ENCODE data around the gene BLVRB. TPM values are rescaled to one million over a fixed set of nuclear protein-coding genes. Genes with fewer than 3 reads are reported as not detected.
A peak's percentile ranks its signal among the peaks of the same experiment; 100 is the strongest.
"Not testable (repeated sequence)": the region's sequence is repeated elsewhere in the genome, so short reads cannot be mapped to it uniquely, and the experiment has no call there.

BLVRB gene
- 10 to 100 TPM; 43.5 to 83.3 (median 55.0) TPM for polyA plus RNA-seq (ENCODE audit: insufficient read depth in 1 of 5, insufficient read length in 5 of 5, low replicate concordance in 1 of 5)
- long read RNA-seq, donor 1, transcript BLVRB-201 (5 exons, 873 nt), result major isoform, 78 of 111 reads
- long read RNA-seq, donor 1, partial matches to known transcripts, result 30 of 111 reads
- long read RNA-seq, donor 1, other reads (novel, unspliced or antisense), result 0 of 111 reads
- long read RNA-seq, donor 2, transcript BLVRB-201 (5 exons, 873 nt), result major isoform, 28 of 44 reads
- long read RNA-seq, donor 2, partial matches to known transcripts, result 13 of 44 reads
- long read RNA-seq, donor 2, other reads (novel, unspliced or antisense), result 0 of 44 reads
- long read RNA-seq, donor 3, transcript BLVRB-201 (5 exons, 873 nt), result major isoform, 55 of 79 reads
- long read RNA-seq, donor 3, partial matches to known transcripts, result 20 of 79 reads
- long read RNA-seq, donor 3, other reads (novel, unspliced or antisense), result 0 of 79 reads
- long read RNA-seq, donor 4, transcript BLVRB-201 (5 exons, 873 nt), result major isoform, 41 of 57 reads
- long read RNA-seq, donor 4, partial matches to known transcripts, result 14 of 57 reads
- long read RNA-seq, donor 4, other reads (novel, unspliced or antisense), result 0 of 57 reads
- long read RNA-seq, donor 5, transcript BLVRB-201 (5 exons, 873 nt), result major isoform, 102 of 122 reads
- long read RNA-seq, donor 5, partial matches to known transcripts, result 16 of 122 reads
- long read RNA-seq, donor 5, other reads (novel, unspliced or antisense), result 0 of 122 reads
- long read RNA-seq, donor 6, transcript BLVRB-201 (5 exons, 873 nt), result major isoform, 75 of 510 reads
- long read RNA-seq, donor 6, partial matches to known transcripts, result 368 of 510 reads
- long read RNA-seq, donor 6, other reads (novel, unspliced or antisense), result 65 of 510 reads
- long read RNA-seq, donor 7, transcript BLVRB-201 (5 exons, 873 nt), result major isoform, 37 of 37 reads
- long read RNA-seq, donor 7, partial matches to known transcripts, result 0 of 37 reads
- long read RNA-seq, donor 7, other reads (novel, unspliced or antisense), result 0 of 37 reads
- long read RNA-seq, donor 8, transcript BLVRB-201 (5 exons, 873 nt), result major isoform, 26 of 35 reads
- long read RNA-seq, donor 8, partial matches to known transcripts, result 8 of 35 reads
- long read RNA-seq, donor 8, other reads (novel, unspliced or antisense), result 0 of 35 reads

DNA sequence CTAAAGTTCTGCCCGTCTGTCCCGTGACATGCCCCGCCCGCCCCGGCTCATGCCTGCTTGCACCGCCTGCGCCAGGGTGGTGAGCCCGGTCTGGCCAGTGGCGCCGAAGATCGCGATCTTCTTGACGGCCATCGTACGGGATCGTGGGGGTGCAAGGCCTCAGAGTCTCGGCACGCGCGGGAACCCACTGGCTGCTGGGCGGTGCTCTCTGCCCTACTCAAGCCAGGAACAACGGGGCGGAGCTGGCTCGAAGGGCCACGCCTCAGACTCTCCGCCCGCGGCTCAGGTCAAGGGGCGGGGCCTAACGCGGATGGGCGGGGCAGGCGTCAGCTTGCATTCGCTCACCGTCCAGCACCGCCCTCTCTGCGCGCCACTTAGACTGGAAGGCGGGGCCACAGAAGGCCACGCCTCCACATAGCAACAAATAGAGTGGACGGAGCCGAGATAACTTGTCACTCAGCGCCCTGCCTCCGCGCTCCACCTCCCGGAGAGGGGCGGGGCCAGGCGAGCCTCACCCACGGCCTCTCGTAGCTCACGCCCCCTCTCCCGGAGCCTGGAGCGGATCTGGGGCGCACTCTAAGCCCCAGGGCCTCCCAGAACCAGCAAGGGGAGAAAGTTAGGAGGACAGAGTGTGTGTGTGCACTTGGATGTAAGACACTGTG, at the start of gene BLVRB:
Gene BLVRB, minus strand, starts transcription at position 189 of the 662 bp plus-strand sequence. Its CDS starts 57 bp downstream, at position 132.
- peak; percentile 99 to 100 for DNase-seq

DNA sequence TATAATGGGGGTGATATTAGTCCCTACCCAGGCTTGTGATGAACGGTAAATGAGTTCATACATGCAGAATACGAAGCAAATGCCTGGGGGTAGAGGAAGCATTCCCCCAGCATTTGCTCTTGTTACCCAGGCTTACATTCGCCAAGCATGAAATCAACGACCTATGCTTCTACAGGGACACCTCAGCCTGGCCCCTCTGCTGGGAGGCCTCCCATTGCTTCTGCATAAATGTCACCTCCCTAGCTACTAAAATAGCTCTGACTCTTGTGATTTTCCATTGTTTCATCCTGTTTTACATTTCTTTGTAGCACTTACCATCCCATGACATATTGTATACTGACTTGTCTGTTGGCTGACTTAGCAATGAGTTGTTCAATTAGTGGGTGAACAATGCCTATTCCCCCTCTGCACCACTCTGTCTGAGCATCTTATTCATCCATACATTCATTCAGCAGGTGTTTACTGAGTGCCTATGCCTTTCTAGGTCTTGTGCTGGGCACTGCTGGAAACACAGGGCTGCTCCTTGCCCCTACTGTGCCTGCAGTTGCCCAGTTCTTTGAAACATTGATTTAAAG, 48.3 kb upstream of the BLVRB start:
- DNase-seq, result no peak

- no peak for DNase-seq
These were observed 47.8 kb upstream of the BLVRB start for GRCh38 chr19:40513345-40513678.

- DNase-seq, result no peak
These were observed 47.2 kb upstream of the BLVRB start for GRCh38 chr19:40512473-40513344.

GRCh38 chr19:40512110-40512472, 46.5 kb upstream of the BLVRB start:
- no peak for DNase-seq

GRCh38 chr19:40511487-40511886, 45.9 kb upstream of the BLVRB start:
- DNase-seq, result no peak

DNA sequence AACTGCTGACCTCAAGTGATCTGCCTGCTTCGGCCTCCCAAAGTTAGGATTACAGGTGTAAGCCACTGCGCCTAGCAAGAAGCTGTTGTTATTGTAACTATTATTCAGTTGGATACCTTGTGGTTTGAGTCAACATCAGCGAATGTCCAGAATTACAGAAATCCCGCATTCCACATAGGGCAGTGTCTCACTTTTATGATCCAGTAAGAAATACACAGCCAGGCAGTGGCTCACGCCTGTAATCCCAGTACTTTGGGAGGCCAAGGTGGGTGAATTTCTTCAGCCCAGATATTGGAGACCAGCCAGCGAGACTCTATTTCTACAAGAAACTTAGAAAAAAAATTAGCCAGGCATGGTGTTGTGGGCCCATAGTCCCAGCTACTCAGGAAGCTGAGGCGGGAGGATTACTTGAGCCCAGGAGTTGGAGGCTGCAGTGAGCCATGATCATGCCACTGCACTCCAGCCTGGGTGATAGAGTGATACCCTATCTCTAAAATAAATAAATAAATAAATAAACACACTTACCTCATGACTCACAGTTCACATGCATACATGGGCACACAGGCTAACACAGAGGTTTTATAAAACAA, 45.1 kb upstream of the BLVRB start:
- no peak for DNase-seq

DNA sequence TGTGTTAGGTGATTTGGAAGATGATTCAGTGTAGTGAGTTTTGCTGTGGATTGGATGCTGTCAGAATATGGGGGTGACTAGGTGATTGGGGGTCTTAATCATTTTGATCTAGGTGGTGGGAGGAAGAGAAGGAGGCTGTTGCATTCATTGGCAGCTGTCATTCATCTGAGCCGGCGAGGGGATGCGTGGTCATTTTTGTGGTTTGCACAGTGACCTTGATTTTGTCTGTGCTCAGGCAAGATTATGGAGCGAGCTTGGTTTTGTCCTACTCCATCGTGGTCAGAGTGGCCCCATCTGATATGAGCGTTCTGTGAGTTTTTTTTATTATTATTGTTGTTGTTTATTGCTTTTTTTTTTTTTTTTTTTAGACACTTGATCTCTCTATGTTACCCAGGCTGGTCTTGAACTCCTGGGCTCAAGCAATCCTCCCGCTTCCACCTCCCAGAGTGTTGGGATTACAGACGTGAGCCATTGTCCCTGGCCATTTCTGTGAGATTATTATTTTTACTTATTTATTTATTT, 43.3 kb upstream of the BLVRB start:
- no peak for DNase-seq

DNA sequence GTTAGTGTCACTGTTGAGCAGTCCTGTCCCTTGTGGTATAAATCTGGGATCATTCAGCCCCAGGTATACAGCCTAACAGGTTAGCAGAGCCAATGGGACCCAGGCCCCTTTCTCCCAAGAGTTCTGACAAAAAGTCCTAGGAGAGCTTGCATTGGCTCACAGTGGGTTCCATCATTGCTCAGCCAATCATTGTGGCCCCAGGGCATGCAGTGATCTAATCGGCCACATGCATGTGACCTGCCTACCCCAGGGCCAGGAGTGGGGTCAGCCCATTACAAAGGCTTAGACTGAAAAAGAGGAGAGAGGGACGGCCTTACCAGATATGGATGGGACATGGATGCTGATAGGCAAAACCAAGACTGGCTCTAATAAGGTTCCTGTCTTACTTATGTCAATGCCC, 42.3 kb upstream of the BLVRB start:
- no peak for DNase-seq

DNA sequence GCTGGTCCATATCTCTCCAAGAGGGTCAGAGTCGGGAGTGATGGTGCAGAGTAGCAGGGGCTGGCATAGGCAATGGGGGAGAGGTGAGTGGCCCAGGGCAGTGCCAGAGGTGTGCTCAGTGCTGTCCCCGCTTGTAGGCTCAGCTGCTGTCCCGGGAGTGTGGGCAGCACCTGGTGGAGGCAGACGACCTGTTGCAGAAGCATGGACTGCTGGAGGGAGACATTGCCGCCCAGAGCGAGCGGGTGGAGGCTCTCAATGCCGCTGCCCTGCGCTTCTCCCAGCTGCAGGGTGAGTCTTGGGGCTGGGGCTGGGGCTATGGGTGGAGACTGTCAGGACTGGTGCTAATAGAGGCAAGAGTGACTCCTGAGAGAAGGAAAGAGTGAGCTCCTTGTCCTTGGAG, 40.6 kb upstream of the BLVRB start:
- DNase-seq, result no peak

GRCh38 chr19:40503320-40503695, 37.8 kb upstream of the BLVRB start:
- DNase-seq, result no peak

- DNase-seq, result no peak
These were observed 37.2 kb upstream of the BLVRB start for GRCh38 chr19:40502647-40503319.

- no peak for DNase-seq
These were observed 36.5 kb upstream of the BLVRB start for GRCh38 chr19:40502081-40502480.

DNA sequence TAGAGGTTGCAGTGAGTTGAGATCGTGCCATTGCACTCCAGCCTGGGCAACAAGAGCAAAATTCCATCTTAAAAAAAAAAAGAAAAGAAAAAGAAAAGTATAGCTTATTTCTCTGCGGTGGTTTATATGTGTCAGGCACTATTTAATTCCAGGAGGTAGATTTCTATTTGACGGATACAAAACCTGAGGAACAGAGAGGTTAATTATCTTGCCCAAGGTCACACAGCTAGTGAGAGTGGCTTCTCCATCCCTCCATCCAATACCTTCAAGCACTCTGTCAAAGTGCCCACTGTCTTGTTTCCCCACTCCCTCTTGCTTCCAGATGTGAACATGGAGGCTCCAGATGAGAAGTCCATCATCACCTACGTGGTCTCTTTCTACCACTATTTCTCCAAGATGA, 36.1 kb upstream of the BLVRB start:
- DNase-seq, result no peak

GRCh38 chr19:40500678-40501530, 35.4 kb upstream of the BLVRB start:
- not testable (repeated sequence) for DNase-seq

- DNase-seq, result no peak
These were observed 33.8 kb upstream of the BLVRB start for GRCh38 chr19:40499320-40499719.

DNA sequence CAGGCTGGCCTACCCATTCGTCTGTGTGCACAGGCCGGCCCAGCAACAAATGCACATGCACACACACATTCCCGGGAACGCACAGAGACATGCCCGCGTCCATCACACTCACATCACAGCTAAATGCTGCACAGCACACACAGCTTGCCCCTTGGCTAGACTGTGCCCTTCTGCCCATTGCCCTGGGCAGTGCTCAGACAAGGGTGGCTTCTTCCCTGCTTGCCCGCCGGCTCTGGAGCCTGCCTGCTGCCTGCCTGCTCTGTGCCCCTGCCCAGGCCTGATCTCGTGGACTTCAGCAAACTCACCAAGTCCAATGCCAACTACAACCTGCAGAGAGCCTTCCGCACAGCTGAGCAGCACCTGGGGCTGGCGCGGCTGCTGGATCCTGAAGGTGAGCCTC, 31.7 kb upstream of the BLVRB start:
- DNase-seq, result no peak

DNA sequence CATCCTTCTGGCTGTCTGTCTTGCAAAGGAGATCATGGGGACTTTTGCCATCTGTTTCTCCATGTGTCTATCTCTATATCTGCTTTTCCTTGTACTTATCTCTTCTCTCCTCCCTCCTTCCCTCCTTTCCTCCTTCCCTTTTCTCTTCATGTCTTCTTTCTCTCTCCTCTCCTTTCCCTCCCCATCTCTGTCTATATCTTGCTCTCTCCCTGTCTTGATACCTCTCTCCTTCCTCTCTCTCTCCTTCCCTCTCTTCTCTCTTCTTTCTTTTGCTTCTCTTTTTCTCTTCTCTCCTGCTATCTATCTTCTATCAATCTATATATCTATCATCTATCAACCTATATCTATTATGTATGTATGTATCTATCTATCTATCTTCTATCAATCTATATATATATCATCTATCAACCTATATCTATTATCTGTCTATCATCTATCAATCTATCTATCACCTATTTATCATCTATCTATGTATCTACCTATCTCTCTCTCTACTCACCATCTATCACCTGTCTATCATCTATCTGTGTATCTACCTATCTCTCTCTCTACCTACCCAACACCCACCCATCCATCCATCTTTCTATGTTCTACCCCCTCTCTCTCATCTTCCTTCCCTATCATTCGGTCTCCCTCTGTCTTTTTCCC, 28.8 kb upstream of the BLVRB start:
- DNase-seq, result no peak

Measured in right lung (tissue), 10 donors.